GM18858 (cell line): ENCODE results near the gene FAM120A.

Experiments
- ATAC-seq: cut with Tn5 transposase; IDR thresholded peaks from one replicate; pipeline ENCODE4 v1.9.1; 2021; ENCODE audit not compliant: unreplicated experiment

The FAM120A gene

GRCh38 chr9:93612052-93612795, 160.7 kb downstream of the FAM120A start:
- no peak for ATAC-seq

GRCh38 chr9:93612796-93613154, 161.3 kb downstream of the FAM120A start:
- ATAC-seq: peak; percentile 49

GRCh38 chr9:93613174-93613573, 161.7 kb downstream of the FAM120A start:
- ATAC-seq: no peak

GRCh38 chr9:93613791-93614190, 162.3 kb downstream of the FAM120A start:
- ATAC-seq: no peak

- ATAC-seq: no peak
Measured at GRCh38 chr9:93614830-93615468, 163.5 kb downstream of the FAM120A start.
